Activated CD8-positive, alpha-beta T cell treated with anti-CD3 and anti-CD28 coated beads for 36 hours (primary cell): ENCODE measurements around the gene AXIN2. TPM values are rescaled to one million over a fixed set of nuclear protein-coding genes. Genes with fewer than 3 reads are reported as not detected.

Source experiments
- ATAC-seq: fragments of 200-7000 bp; cut with Tn5 transposase; one replicate; pipeline ENCODE4 v1.10.0; 2021; ENCODE audit warnings: mild to moderate bottlenecking, moderate library complexity
- CTCF ChIA-PET: fragments of 350-600 bp; sonication (Branson Sonifier 250); formaldehyde crosslinking; loops from one replicate; lab custom pipeline; 2021; ENCODE audit warnings: antibody characterized with exemption; lab: Charles Lee
- POLR2A ChIA-PET: fragments of 350-600 bp; sonication (Branson Sonifier 250); formaldehyde crosslinking; loops from one replicate; lab custom pipeline; 2021; ENCODE audit warnings: antibody characterized with exemption; lab: Charles Lee
- DNase-seq: peaks from one replicate; pipeline ENCODE4 v3.0.0-alpha.2; 2020
- H3K27ac Mint-ChIP-seq: one replicate; pipeline ENCODE4 v1.8.0; 2021; ENCODE audit warnings: mild to moderate bottlenecking, mixed read lengths
- H3K27me3 Mint-ChIP-seq: one replicate; pipeline ENCODE4 v1.8.0; 2021; ENCODE audit warnings: mixed read lengths
- H3K36me3 Mint-ChIP-seq: one replicate; pipeline ENCODE4 v1.8.0; 2021; ENCODE audit warnings: low read depth, mixed read lengths
- H3K4me1 Mint-ChIP-seq: one replicate; pipeline ENCODE4 v1.8.0; 2021; ENCODE audit warnings: low read depth, mixed read lengths
- H3K4me3 Mint-ChIP-seq: one replicate; pipeline ENCODE4 v1.8.0; 2021; ENCODE audit warnings: mild to moderate bottlenecking, moderate library complexity, mixed read lengths
- H3K9me3 Mint-ChIP-seq: one replicate; pipeline ENCODE4 v1.8.0; 2021; ENCODE audit warnings: mixed read lengths
- CTCF ChIP-seq: fragments of 200-600 bp; IDR thresholded peaks from one replicate; pipeline ENCODE4 v1.8.0; 2022; ENCODE audit warnings: antibody characterized with exemption, mild to moderate bottlenecking
- intact Hi-C: fragments of 100-400 bp; cut with micrococcal nuclease; formaldehyde crosslinking; loops from one replicate; pipeline ENCODE4 v1.10.0; 2022
- total RNA-seq, 2 experiments: library from RNA; stranded (reverse); gene quantifications; one replicate each; pipeline ENCODE4 v1.2.3, GENCODE V29; 2021

The AXIN2 gene
- 1 to 10 TPM in 1 of 2 experiments, under 1 TPM in 1; 0.69 to 1.0 TPM for total RNA-seq

DNA sequence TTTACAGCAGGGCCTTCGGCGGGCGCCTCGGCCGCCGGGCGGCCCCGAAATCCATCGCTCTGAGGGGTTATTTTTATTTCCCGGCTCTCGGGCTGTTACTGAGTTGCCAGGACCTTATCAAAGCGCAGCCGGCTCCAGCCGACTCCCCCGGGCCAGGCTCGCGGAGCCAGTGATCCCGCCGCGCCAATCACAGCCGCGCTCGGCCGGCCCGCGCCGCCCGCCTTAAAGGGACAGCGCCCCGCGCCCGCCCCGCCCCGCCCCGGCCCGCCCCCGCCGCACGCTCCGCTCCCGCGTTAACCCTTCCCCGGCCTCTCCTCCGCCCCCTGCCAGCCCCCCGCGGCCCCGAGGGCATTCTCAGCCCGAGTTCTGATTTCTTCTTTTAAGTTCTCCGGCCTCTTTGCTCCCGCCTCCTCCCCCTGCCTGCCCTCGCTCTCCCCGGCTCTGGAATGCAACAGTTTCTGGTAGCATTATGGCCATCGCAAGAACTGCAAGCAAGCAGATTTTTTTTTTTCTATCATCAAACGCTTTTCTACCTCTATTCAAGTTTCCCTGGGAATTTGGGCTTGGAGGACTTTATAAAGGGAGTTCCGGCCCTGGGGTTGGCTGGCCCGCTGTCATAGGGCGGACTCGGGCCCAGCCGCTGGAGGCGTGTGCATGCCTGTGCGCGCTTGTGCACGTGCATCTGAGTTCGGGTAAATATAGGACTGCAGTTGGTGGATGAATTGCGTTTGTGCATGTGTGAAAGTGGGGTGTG, at the start of gene AXIN2:
TSS of gene AXIN2 (minus strand) at position 197 of the 754 bp plus-strand sequence. CDS start 3,028 bp downstream, outside the sequence.
- Mint-ChIP-seq H3K4me3 (peak within 1 kb of the TSS; percentile 71), H3K27me3 (peaks cover 4% of the 10 kb centered on the region), H3K36me3 (no peaks in the 10 kb centered on the region), H3K9me3 (no peaks in the 10 kb centered on the region), H3K27ac (peak within 1 kb of the TSS; percentile 66), H3K4me1 (peaks cover 32% of the 10 kb centered on the region)
- ATAC-seq = peak; percentile 86
- DNase-seq = peak; percentile 89
- ChIA-PET CTCF (no interaction called here), POLR2A (no interaction called here)
- TF ChIP-seq CTCF = peak; percentile 10
- intact Hi-C loops = no loop called here

DNA sequence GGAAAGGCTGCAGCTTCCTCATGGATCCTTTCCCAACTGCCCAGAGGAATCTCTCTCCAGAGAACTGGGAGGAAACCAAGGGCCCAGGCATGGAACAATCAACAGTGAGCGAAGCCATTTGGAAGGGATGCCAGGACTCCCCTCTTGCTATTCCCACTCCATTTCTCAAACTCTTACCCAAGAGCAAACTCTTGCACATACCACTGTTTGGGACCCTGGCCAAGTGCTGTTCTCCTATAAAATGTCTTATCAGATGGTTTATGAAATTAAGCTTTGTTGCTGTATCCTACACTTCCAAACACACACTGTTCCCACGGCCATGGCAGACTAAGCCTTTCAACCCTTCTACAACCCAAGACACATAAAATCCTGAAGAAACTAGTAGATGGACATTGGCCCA, 48.3 kb upstream of the AXIN2 start:
- CTCF ChIA-PET = no interaction called here
- Mint-ChIP-seq H3K27ac (no peak overlapping the region), H3K4me3 (no peak overlapping the region), H3K36me3 (no peaks in the 10 kb centered on the region), H3K27me3 (no peaks in the 10 kb centered on the region), H3K9me3 (no peaks in the 10 kb centered on the region), H3K4me1 (no peaks in the 10 kb centered on the region)
- ATAC-seq (no peak), DNase-seq (no peak)
- no peak for TF ChIP-seq CTCF
- intact Hi-C loops = no loop called here
- POLR2A ChIA-PET = no interaction called here

DNA sequence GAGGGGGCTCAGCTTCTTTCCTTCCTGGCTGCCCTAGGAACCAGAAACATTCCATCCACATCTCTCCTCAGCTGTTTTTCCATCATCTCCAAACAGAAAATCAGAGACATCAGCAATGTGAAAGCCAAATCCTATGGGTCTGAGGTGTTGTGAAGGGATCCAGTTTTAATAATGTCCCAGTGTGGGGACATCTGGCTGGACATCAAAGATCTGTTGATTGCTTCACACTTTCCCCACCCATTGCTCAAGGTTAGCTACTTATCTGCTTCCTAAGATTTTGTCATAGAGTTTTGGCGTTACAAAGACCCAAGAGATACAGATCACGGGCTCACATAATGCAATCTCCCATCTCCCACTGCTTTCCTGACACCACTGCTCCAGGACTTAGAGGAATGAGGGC, 47.8 kb upstream of the AXIN2 start:
- POLR2A ChIA-PET = no interaction called here
- ATAC-seq (no peak), DNase-seq (no peak)
- CTCF ChIA-PET = interaction anchor here (0.9 kb wide), 1 partner anchor 15 kb away, joined by 3 read pairs; no protein-coding TSS in a partner anchor
- no peak for TF ChIP-seq CTCF
- Mint-ChIP-seq H3K27me3 (no peaks in the 10 kb centered on the region), H3K4me1 (no peaks in the 10 kb centered on the region), H3K36me3 (no peaks in the 10 kb centered on the region), H3K4me3 (no peak overlapping the region), H3K9me3 (no peaks in the 10 kb centered on the region), H3K27ac (no peak overlapping the region)
- intact Hi-C loops = no loop called here

- DNase-seq (no peak), ATAC-seq (no peak)
- no peak overlapping the region for H3K4me3 Mint-ChIP-seq
- no peak overlapping the region for H3K27ac Mint-ChIP-seq
- no peak for TF ChIP-seq CTCF
- H3K36me3 Mint-ChIP-seq = no peaks in the 10 kb centered on the region
- CTCF ChIA-PET = no interaction called here
- POLR2A ChIA-PET = interaction anchor here (1.0 kb wide), 1 partner anchor 22 kb away, joined by 3 read pairs; no protein-coding TSS in a partner anchor
- no peaks in the 10 kb centered on the region for H3K9me3 Mint-ChIP-seq
- no peaks in the 10 kb centered on the region for H3K27me3 Mint-ChIP-seq
- intact Hi-C loops = no loop called here
- peaks cover 4% of the 10 kb centered on the region for H3K4me1 Mint-ChIP-seq
These were observed 42.6 kb upstream of the AXIN2 start for GRCh38 chr17:65604070-65604469.

DNA sequence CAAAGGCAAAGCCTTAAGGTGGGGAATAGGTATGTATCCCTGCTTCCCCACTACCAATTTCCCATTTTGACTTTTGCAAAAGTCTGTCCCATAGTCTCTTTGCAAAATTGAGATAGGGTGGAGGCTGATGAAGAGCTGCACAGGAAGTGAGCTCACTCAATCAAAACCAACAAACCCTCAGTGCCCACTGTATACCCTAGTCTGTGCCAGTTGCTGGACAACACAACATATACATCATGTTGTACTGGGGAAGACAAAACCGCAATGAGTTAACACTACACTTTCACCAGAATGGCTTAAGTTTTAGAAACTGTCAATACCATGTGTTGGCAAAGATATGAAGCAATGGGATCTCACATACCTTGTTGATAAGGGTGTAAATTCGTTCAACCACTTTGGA, 40.4 kb upstream of the AXIN2 start:
- Mint-ChIP-seq H3K36me3 (no peaks in the 10 kb centered on the region), H3K27ac (no peak overlapping the region), H3K9me3 (no peaks in the 10 kb centered on the region), H3K27me3 (no peaks in the 10 kb centered on the region), H3K4me3 (no peak overlapping the region), H3K4me1 (peaks cover 4% of the 10 kb centered on the region)
- DNase-seq (no peak), ATAC-seq (no peak)
- POLR2A ChIA-PET = no interaction called here
- TF ChIP-seq CTCF = no peak
- intact Hi-C loops = no loop called here
- CTCF ChIA-PET = no interaction called here
